K562 (cell line): ENCODE measurements around the gene GALNT5. TPM values are rescaled to one million over a fixed set of nuclear protein-coding genes. Genes with fewer than 3 reads are reported as not detected.

ENCODE experiments used
- ATAC-seq: fragments of 200-7000 bp; cut with Tn5 transposase; 3 replicates; pipeline ENCODE4 v1.9.1; 2020; ENCODE audit warnings: moderate library complexity
- BruUV-seq: library from RNA; stranded (reverse); fragments of 400-500 nt; replicated peaks from 2 replicates; lab custom pipeline; 2021; lab: Mats Ljungman, UMichigan
- CTCF ChIA-PET: fragments of 300-600 bp; formaldehyde crosslinking; extraction: SDS; loops from one replicate; lab custom pipeline; 2021; ENCODE audit warnings: low intra/inter-chr PET ratio; lab: Yijun Ruan, JAX
- POLR2A ChIA-PET: fragments of 300-600, 350-650 bp; sonication (Branson Sonifier 250); formaldehyde crosslinking; extraction: SDS; loops from one replicate; lab custom pipeline; 2021; ENCODE audit warnings: antibody characterized with exemption, inconsistent platforms; lab: Yijun Ruan, JAX
- DNase-seq, 4 experiments: peaks; one replicate each; pipeline versions ENCODE4 v3.0.0 to v3.0.0-alpha.2; 2011 to 2018; ENCODE audit warnings: low spot score in 3 of 4, mixed read lengths in 3 of 4; ENCODE audit errors: extremely low read depth in 1 of 4
- FAIRE-seq: peaks from 2 replicates; lab custom pipeline; 2011; peaks lifted over from hg19 to GRCh38; lab: Jason Lieb, UNC
- H2AFZ ChIP-seq: 2 replicates; pipeline ENCODE4 v1.6.0; 2011; ENCODE audit warnings: low read depth, low read length, control low read depth, inconsistent platforms
- H3K27ac ChIP-seq: fragments of 200-600 bp; 3 replicates; pipeline ENCODE4 v1.8.0; 2011; ENCODE audit warnings: low read depth, mild to moderate bottlenecking, control low read depth, inconsistent platforms, low read length, moderate library complexity, mixed read lengths; ENCODE audit errors: extremely low read depth
- H3K27me3 ChIP-seq, 2 experiments: fragments of 300-600 bp in 1 of 2; 2 replicates in 1 of 2; 3 replicates in 1 of 2; pipeline versions ENCODE4 v1.6.0 to v1.8.0; 2011; ENCODE audit warnings: inconsistent platforms in 2 of 2, low read length in 2 of 2, mild to moderate bottlenecking in 1 of 2, mixed read lengths in 1 of 2, moderate library complexity in 1 of 2; ENCODE audit not compliant: control insufficient read depth in 2 of 2, insufficient read depth in 2 of 2
- H3K36me3 ChIP-seq: fragments of 300-600 bp; 3 replicates; pipeline ENCODE4 v1.8.0; 2011; ENCODE audit warnings: mild to moderate bottlenecking, low read length, inconsistent platforms; ENCODE audit not compliant: control insufficient read depth, insufficient read depth
- H3K4me1 ChIP-seq, 2 experiments: fragments of 200-600 bp in 1 of 2; replicated peaks in 1 of 2; 2 replicates in 1 of 2; 3 replicates in 1 of 2; pipeline versions ENCODE4 v1.5.1 to v1.8.0; 2011; ENCODE audit warnings: inconsistent platforms in 2 of 2, low read length in 2 of 2, mild to moderate bottlenecking in 1 of 2, mixed read lengths in 1 of 2, moderate library complexity in 1 of 2; ENCODE audit not compliant: control insufficient read depth in 2 of 2, insufficient read depth in 2 of 2
- H3K4me2 ChIP-seq: 2 replicates; pipeline ENCODE4 v1.6.1; 2011; ENCODE audit warnings: low read length, control low read depth, inconsistent platforms, mixed read lengths; ENCODE audit not compliant: insufficient read depth
- H3K4me3 ChIP-seq: fragments of 200-600 bp; sonication (generic), shearing (Covaris generic); 2 replicates; pipeline ENCODE4 v1.5.1; 2016; ENCODE audit warnings: control low read depth, inconsistent platforms
- H3K79me2 ChIP-seq: fragments of 200-600 bp; 3 replicates; pipeline ENCODE4 v1.8.0; 2011; ENCODE audit warnings: low read length, inconsistent platforms; ENCODE audit not compliant: control insufficient read depth, insufficient read depth
- H3K9ac ChIP-seq, 2 experiments: 2 replicates each; pipeline versions ENCODE4 v1.6.0 to v1.6.1; 2011; ENCODE audit warnings: low read depth in 2 of 2, low read length in 2 of 2, control low read depth in 1 of 2, inconsistent platforms in 1 of 2, mild to moderate bottlenecking in 1 of 2, mixed read lengths in 1 of 2; ENCODE audit not compliant: insufficient read depth in 1 of 2
- H3K9me1 ChIP-seq: one replicate; pipeline ENCODE4 v1.6.0; 2011; ENCODE audit warnings: inconsistent platforms, mild to moderate bottlenecking, low read length, moderate library complexity; ENCODE audit not compliant: control insufficient read depth, insufficient read depth
- H3K9me3 ChIP-seq: replicated peaks from 2 replicates; pipeline ENCODE4 v1.5.1; 2011; ENCODE audit warnings: low read depth, low read length, inconsistent platforms; ENCODE audit not compliant: control insufficient read depth, insufficient read depth
- H4K20me1 ChIP-seq: replicated peaks from 2 replicates; pipeline ENCODE4 v1.6.1; 2011; ENCODE audit warnings: low read length, inconsistent platforms, mixed read lengths; ENCODE audit not compliant: control insufficient read depth, insufficient read depth
- HNRNPUL1 ChIP-seq: fragments of 200-400 bp; formaldehyde crosslinking; IDR thresholded peaks from 2 replicates; pipeline ENCODE4 v1.6.1; 2017; ENCODE audit warnings: low read length
- HSF4 ChIP-seq: fragments of 250-450 bp; sonication (Bioruptor Pico); IDR thresholded peaks from 2 replicates; pipeline ENCODE4 v2.1.2; 2022; ENCODE audit warnings: mild to moderate bottlenecking, moderate library complexity, borderline replicate concordance
- POLR2AphosphoS2 ChIP-seq: IDR thresholded peaks from 2 replicates; pipeline ENCODE4 v1.6.1; 2012; ENCODE audit warnings: low read length, improper control_type of control experiment
- POLR3A ChIP-seq: IDR thresholded peaks from 2 replicates; pipeline ENCODE4 v1.6.1; 2011; ENCODE audit warnings: borderline replicate concordance, mild to moderate bottlenecking, moderate library complexity; ENCODE audit not compliant: insufficient read length, insufficient read depth; ENCODE audit errors: extremely low read depth
- TSHZ1 ChIP-seq: fragments of 250-450 bp; sonication (Bioruptor Pico); IDR thresholded peaks from 2 replicates; pipeline ENCODE4 v1.4.0; 2020; ENCODE audit warnings: mild to moderate bottlenecking, moderate library complexity
- WGBS: fragments of 100-300 bp; shearing (Covaris generic); methylation state at CpG from one replicate; pipeline ENCODE4 v1.1.6; 2016; ENCODE audit warnings: low coverage, mixed read lengths; ENCODE audit not compliant: insufficient coverage; ENCODE audit errors: missing lambda C conversion rate; 5-methylcytosine and 5-hydroxymethylcytosine counted together
- in situ Hi-C: fragments of 300-500 bp; cut with MboI; formaldehyde crosslinking; loops from 4 replicates; pipeline ENCODE4 v1.15.0; 2018; ENCODE audit warnings: inconsistent platforms, mixed read lengths
- intact Hi-C: fragments of 100-400 bp; cut with micrococcal nuclease; formaldehyde crosslinking; loops from 2 replicates; pipeline ENCODE4 v1.14.2; 2022
- polyA plus RNA-seq, 8 experiments: library from polyadenylated mRNA; depleted of rRNA in 4 of 8; stranded (reverse) in 5 of 8; unstranded in 3 of 8; fragments of >200 nt; fragmentation: Nextera tagmentation in 2 of 8; fragmentation: Illumina TruSeq in 1 of 8; extraction: Ambion mirVana in 2 of 8; extraction: Trizol in 1 of 8; gene quantifications; 2 replicates each; pipeline versions ENCODE4 v1.2.1 to v1.2.3, GENCODE V29; 2011 to 2014; ENCODE audit warnings: inconsistent platforms in 1 of 8, missing spikeins in 1 of 8
- total RNA-seq, 7 experiments: library from RNA; depleted of rRNA in 6 of 7; stranded (reverse); fragments of >200 nt in 6 of 7; fragmentation: Illumina TruSeq in 2 of 7; extraction: Trizol in 2 of 7; gene quantifications; 2 replicates each; pipeline versions ENCODE4 v1.2.1 to v1.2.3, GENCODE V29; 2011 to 2021; ENCODE audit warnings: low replicate concordance in 1 of 7
- TF ChIP-seq, protein P1 (sequence below), 3 experiments: IDR thresholded peaks in 2 of 3; conservative IDR thresholded peaks in 1 of 3; 2 replicates each; pipeline ENCODE4 v1.5.1; 2011 to 2012; ENCODE audit warnings: low read length in 3 of 3, mild to moderate bottlenecking in 3 of 3, control low read depth in 2 of 3, improper control_type of control experiment in 1 of 3, inconsistent platforms in 1 of 3, low read depth in 1 of 3, mixed read lengths in 1 of 3, moderate library complexity in 1 of 3; ENCODE audit not compliant: insufficient read depth in 2 of 3

GALNT5 gene
- total and polyA plus RNA-seq, 9 of the 15 experiments (the other 6 are each of a cell fraction or from before 2014, with no cell fraction given): 21.6 to 73.0 (median 54.7) TPM

DNA sequence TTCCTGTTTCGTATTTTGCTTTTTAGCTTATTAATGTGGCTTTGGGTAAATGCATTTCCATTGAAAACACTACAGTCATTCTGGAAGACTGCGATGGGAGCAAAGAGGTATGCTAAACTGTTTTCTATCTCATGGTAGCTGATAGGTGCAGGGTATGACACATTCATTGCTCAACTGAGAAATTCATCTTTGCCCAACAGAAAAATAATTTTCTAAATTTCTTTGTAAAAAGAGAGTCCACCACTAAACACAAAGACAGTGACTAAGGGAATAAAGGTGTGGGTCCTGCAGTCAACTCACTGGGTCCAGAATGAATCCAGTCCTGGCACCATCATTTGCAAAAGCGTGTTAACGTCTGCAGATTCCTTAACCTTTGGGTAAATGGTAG lies 48.2 kb downstream of the GALNT5 start (continued):
- TF ChIP-seq TSHZ1 (no peak), POLR3A (no peak), HNRNPUL1 (no peak), HSF4 (CRISPR knock-in tag) (no peak)

DNA sequence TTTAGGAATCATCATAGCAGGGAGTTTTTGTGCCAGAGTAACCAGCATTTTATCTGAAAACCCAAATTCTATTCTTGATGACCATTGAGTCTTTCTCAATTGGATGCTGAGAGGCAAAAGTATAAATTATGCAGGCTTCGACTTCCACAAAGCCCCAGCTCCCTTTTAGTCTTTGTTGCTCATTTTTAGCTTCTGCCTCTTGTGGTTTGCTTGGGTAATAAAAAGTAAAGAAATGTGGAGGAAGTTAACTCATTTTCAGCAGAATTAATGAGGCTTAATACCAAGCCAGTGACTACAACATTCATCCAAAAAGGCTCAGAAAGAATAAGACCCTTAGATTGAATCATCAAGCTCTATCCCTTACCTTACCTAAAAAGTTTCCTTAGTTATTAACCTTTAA lies 49.5 kb downstream of the GALNT5 start:
- in situ Hi-C loops: no loop called here
- no peak for ATAC-seq
- Histone ChIP-seq H3K9ac (no peak overlapping the region), H3K4me1 (peaks cover 0 to 8% of the 10 kb centered on the region in 2 experiments; a peak in 2 of 5 replicates), H3K4me3 (no peak overlapping the region), H3K36me3 (peaks cover 84% of the 10 kb centered on the region), H3K79me2 (no peaks in the 10 kb centered on the region), H3K27ac (no peak overlapping the region), H3K9me3 (no peaks in the 10 kb centered on the region), H3K9me1 (no peaks in the 10 kb centered on the region), H4K20me1 (no peaks in the 10 kb centered on the region), H3K27me3 (no peaks in the 10 kb centered on the region), H3K4me2 (no peak overlapping the region), H2AFZ (no peak overlapping the region)
- CTCF ChIA-PET: no interaction called here
- no peak for FAIRE-seq
- DNase-seq: peak in 1 of 4 experiments; percentile 22
- 94% methylated on average over 1 of the region's 1 CpG for WGBS
- POLR2A ChIA-PET: interaction anchor here (0.6 to 2.1 kb wide), 3 partner anchors 9 to 61 kb away, joined by 3 to 8 read pairs (median 4); no protein-coding TSS in a partner anchor
- no TSS peak for BruUV-seq
- TF ChIP-seq, protein P1, sequence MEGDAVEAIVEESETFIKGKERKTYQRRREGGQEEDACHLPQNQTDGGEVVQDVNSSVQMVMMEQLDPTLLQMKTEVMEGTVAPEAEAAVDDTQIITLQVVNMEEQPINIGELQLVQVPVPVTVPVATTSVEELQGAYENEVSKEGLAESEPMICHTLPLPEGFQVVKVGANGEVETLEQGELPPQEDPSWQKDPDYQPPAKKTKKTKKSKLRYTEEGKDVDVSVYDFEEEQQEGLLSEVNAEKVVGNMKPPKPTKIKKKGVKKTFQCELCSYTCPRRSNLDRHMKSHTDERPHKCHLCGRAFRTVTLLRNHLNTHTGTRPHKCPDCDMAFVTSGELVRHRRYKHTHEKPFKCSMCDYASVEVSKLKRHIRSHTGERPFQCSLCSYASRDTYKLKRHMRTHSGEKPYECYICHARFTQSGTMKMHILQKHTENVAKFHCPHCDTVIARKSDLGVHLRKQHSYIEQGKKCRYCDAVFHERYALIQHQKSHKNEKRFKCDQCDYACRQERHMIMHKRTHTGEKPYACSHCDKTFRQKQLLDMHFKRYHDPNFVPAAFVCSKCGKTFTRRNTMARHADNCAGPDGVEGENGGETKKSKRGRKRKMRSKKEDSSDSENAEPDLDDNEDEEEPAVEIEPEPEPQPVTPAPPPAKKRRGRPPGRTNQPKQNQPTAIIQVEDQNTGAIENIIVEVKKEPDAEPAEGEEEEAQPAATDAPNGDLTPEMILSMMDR (IDR thresholded peaks at IDR 0.05 in 2 of 3, conservative IDR thresholded peaks at IDR 0.05 in 1 of 3; ENCODE audit: insufficient read depth in 2 of 3, low read depth in 1 of 3, low read length in 3 of 3): peak in 2 of 3 experiments; percentile 15 to 16; a peak in 1 of 6 replicates
- no peak for TF ChIP-seq POLR2AphosphoS2
- intact Hi-C loops: no loop called here
